CD4-positive, alpha-beta T cell treated with Interleukin-12 subunit alpha and Interleukin-12 subunit beta, for 1 hour (primary cell): ENCODE results near the gene TFB1M.
"Not testable (repeated sequence)": the region's sequence is repeated elsewhere in the genome, so short reads cannot be mapped to it uniquely, and the experiment has no call there.

ENCODE experiments used
- DNase-seq: peaks from one replicate; pipeline ENCODE4 v3.0.0-alpha.2; 2020

Gene TFB1M

GRCh38 chr6:155314092-155314772, at the start of gene TFB1M:
TSS of gene TFB1M (minus strand) at chr6:155314484. CDS start at chr6:155314428, 56 bp downstream.
- peak; percentile 98 for DNase-seq

GRCh38 chr6:155364021-155364420, 49.7 kb upstream of the TFB1M start:
- DNase-seq, result not testable (repeated sequence)

- not testable (repeated sequence) for DNase-seq
These were observed 48.8 kb upstream of the TFB1M start for GRCh38 chr6:155362968-155363632.

GRCh38 chr6:155354167-155354566, 39.9 kb upstream of the TFB1M start:
- DNase-seq, result no peak

DNA sequence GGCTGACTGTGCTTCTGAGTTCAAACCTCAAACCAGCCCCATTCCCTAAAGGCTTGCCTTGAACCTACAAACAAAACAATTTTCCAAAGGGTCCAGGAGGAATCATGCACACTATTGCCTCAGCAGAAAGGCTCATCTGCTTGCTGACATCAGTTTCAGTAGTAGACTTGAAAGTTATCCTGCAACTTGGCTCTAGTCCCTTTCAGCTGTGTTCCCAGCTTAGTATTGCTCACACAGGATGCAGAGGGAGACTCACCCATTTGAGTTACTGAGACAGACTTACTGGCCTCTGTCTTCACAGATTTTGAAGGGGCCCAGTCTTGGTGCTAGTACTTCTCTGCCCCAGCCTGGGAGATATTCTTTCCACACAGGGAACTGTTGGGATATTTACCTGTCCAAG, 38.5 kb upstream of the TFB1M start:
- DNase-seq, result no peak

DNA sequence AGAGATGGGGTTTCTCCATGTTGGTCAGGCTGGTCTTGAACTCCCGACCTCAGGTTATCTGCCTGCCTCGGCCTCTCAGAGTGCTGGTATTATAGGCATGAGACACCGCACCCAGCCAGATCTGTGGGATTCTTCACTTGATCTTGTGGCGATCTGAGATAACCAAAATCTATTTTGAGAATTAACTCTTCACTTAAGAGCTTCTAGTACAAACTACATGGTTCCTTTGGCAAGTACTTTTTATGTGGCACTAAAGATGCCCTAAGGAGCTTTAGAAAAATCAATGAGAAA, 37.8 kb upstream of the TFB1M start:
- no peak for DNase-seq

- DNase-seq, result no peak
These were observed 37.2 kb upstream of the TFB1M start for GRCh38 chr6:155351273-155352129.

DNA sequence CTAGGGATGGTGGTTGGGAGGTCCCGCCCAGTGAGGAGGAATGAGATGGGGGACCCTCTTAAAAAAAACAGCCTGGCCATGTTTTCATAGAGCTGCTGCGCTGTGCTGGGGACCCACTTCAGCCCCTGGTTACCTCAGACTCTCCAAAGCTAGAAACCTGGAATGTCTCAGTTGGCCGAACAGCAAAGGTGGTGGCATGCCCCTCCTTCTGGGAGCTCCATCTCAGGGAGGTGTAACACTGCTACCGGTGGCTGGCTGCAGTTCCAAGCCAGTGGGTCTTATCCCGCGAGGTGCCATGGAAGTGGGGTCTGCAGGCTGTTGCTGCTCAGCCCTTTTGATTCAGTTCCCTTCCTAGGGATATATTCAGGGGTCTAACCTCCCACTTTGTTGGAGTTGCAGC, 35.7 kb upstream of the TFB1M start:
- no peak for DNase-seq

- DNase-seq, result no peak
These were observed 34.8 kb upstream of the TFB1M start for GRCh38 chr6:155349129-155349528.

GRCh38 chr6:155347800-155348199, 33.5 kb upstream of the TFB1M start:
- no peak for DNase-seq

- no peak for DNase-seq
These were observed 32.7 kb upstream of the TFB1M start for GRCh38 chr6:155346957-155347356.

DNA sequence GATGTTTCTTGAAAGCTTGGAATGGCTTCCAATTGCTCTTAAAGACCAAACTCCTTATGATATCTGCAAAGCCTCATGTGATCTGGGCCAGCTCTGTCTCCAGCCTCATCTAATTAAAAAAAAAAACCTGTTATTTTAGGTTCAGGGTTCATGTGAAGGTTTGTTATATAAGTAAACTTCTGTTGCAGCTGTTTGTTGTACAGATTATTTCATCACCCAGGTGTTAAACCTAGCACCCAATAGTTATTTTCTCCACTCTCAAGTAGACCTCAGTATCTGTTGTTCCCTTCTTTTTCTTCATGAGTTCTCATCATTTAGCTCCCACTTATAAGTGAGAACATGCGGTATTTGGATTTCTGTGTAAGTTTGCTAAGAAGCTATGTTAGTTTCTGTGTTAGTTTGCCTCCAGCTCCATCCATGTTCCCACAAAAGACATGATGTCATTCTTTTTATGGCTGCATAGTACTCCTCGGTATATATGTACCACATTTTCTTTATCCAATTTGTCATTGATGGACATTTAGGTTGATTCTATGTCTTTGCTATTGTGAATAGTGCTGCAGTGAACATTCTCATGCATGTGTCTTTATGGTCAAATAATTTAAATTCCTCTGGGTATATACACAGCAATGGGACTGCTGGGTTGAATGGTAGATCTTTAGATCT, 30.2 kb upstream of the TFB1M start:
- DNase-seq, result no peak

DNA sequence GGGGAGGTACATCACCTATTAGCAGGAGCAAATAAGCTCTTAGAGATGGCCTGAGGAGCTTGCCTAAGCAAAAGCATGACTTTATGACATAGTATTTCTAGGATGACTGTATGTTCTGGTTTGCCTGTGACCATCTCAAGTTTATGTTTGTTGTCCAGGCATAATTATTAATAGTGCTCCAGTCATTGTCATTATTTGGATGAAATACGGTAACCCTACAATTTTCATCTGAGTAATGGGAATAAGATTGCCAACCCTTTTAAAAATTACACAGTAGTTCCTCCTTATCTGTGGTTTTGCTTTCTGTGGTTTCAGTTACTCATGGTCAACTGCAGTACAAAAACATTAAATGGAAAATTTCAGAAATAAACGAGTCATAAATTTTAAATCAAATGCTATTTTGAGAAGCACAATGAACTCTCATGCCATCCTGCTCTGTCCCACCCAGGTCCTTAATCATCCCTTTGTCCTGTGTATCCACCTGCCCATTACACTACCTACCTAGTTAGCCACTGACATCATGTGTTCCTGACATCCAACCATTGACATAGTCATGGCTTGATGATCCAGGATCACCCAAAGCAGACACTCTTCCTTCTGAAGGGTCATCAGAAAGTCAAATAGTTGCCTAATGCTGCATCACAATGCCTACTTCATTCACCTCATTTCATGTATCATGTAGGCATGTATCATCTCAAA, 27.0 kb upstream of the TFB1M start:
- no peak for DNase-seq

- no peak for DNase-seq
These were observed 26.3 kb upstream of the TFB1M start for GRCh38 chr6:155340464-155341129.

DNA sequence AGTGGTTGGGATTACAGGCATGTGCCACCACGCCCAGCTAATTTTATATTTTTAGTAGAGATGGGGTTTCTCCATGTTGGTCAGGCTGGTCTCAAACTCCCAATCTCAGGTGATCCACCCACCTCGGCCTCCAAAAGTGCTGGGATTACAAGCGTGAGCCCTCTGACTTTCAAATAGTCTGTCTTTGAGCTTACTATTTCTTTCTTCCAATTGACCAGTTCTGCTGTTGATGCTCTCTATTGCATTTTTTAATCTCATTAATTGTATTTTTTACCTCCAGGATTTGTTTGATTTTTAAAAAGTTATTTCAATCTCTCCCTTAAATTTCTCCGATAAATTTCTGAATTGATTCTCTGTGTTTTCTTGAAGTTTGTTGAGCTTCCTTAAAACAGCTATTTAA, 25.6 kb upstream of the TFB1M start:
- not testable (repeated sequence) for DNase-seq

GRCh38 chr6:155338237-155338636, 24.0 kb upstream of the TFB1M start:
- DNase-seq, result not testable (repeated sequence)

- DNase-seq, result no peak
These were observed 21.0 kb upstream of the TFB1M start for GRCh38 chr6:155335265-155335664.

- DNase-seq, result not testable (repeated sequence)
These were observed 19.8 kb upstream of the TFB1M start for GRCh38 chr6:155334073-155334472.

GRCh38 chr6:155333414-155333813, 19.1 kb upstream of the TFB1M start:
- DNase-seq, result no peak

- DNase-seq, result no peak
These were observed 16.6 kb upstream of the TFB1M start for GRCh38 chr6:155330922-155331321.

- no peak for DNase-seq
These were observed 15.9 kb upstream of the TFB1M start for GRCh38 chr6:155330133-155330734.
